Panc1 (cell line): ENCODE measurements around the gene AP1B1.
"Not testable (repeated sequence)": the region's sequence is repeated elsewhere in the genome, so short reads cannot be mapped to it uniquely, and the experiment has no call there.

Source experiments
- POLR2AphosphoS5 ChIP-seq: IDR thresholded peaks from 2 replicates; pipeline ENCODE4 v1.6.1; 2012; ENCODE audit warnings: mild to moderate bottlenecking, low read depth, low read length, moderate library complexity
- SIN3A ChIP-seq: IDR thresholded peaks from 2 replicates; pipeline ENCODE4 v1.6.1; 2012; ENCODE audit warnings: low read depth, mild to moderate bottlenecking, low read length, moderate library complexity, borderline replicate concordance; ENCODE audit not compliant: insufficient read depth
- TCF7L2 ChIP-seq: IDR thresholded peaks from 2 replicates; pipeline ENCODE4 v1.6.1; 2011; ENCODE audit warnings: mild to moderate bottlenecking, low read depth, low read length, inconsistent platforms
- TF ChIP-seq, protein P1 (sequence below): fragments of 450-650 bp; IDR thresholded peaks from 2 replicates; pipeline ENCODE4 v1.5.1; 2017; ENCODE audit warnings: mild to moderate bottlenecking
- TF ChIP-seq, protein P2 (sequence below), 2 experiments: IDR thresholded peaks; 2 replicates each; pipeline ENCODE4 v1.6.1; 2011 to 2012; ENCODE audit warnings: low read depth in 2 of 2, control low read depth in 1 of 2, low read length in 1 of 2, mild to moderate bottlenecking in 1 of 2, moderate library complexity in 1 of 2; ENCODE audit not compliant: insufficient read depth in 1 of 2

DNA sequence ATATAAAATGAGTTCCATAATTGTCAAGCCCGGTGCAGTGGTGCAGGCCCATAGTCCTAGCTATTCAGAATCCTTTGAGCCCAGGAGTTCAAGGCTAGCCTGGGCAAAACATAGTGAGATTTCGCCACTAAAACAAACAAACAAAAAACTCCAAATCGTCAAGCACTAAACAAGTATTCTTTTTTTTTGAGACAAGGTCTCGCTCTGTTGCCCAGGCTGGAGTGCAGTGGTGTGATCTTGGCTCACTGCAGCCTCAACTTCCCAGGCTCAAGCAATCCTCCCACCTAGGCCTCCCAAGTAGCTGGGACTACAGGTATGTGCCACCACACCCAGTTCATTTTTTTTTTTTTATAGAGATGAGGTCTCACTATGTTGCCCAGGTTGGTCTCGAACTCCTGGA lies 43.5 kb downstream of the AP1B1 start:
- TF ChIP-seq, protein P1, sequence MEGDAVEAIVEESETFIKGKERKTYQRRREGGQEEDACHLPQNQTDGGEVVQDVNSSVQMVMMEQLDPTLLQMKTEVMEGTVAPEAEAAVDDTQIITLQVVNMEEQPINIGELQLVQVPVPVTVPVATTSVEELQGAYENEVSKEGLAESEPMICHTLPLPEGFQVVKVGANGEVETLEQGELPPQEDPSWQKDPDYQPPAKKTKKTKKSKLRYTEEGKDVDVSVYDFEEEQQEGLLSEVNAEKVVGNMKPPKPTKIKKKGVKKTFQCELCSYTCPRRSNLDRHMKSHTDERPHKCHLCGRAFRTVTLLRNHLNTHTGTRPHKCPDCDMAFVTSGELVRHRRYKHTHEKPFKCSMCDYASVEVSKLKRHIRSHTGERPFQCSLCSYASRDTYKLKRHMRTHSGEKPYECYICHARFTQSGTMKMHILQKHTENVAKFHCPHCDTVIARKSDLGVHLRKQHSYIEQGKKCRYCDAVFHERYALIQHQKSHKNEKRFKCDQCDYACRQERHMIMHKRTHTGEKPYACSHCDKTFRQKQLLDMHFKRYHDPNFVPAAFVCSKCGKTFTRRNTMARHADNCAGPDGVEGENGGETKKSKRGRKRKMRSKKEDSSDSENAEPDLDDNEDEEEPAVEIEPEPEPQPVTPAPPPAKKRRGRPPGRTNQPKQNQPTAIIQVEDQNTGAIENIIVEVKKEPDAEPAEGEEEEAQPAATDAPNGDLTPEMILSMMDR = not testable (repeated sequence)
- TF ChIP-seq, protein P2, sequence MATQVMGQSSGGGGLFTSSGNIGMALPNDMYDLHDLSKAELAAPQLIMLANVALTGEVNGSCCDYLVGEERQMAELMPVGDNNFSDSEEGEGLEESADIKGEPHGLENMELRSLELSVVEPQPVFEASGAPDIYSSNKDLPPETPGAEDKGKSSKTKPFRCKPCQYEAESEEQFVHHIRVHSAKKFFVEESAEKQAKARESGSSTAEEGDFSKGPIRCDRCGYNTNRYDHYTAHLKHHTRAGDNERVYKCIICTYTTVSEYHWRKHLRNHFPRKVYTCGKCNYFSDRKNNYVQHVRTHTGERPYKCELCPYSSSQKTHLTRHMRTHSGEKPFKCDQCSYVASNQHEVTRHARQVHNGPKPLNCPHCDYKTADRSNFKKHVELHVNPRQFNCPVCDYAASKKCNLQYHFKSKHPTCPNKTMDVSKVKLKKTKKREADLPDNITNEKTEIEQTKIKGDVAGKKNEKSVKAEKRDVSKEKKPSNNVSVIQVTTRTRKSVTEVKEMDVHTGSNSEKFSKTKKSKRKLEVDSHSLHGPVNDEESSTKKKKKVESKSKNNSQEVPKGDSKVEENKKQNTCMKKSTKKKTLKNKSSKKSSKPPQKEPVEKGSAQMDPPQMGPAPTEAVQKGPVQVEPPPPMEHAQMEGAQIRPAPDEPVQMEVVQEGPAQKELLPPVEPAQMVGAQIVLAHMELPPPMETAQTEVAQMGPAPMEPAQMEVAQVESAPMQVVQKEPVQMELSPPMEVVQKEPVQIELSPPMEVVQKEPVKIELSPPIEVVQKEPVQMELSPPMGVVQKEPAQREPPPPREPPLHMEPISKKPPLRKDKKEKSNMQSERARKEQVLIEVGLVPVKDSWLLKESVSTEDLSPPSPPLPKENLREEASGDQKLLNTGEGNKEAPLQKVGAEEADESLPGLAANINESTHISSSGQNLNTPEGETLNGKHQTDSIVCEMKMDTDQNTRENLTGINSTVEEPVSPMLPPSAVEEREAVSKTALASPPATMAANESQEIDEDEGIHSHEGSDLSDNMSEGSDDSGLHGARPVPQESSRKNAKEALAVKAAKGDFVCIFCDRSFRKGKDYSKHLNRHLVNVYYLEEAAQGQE (IDR thresholded peaks at IDR 0.05; ENCODE audit: insufficient read depth in 1 of 2, low read depth in 2 of 2, low read length in 1 of 2) = not testable (repeated sequence)
- not testable (repeated sequence) for TF ChIP-seq POLR2AphosphoS5, SIN3A, TCF7L2
